Smooth muscle cell of the brain vasculature (primary cell): ENCODE measurements around the gene HSPA12B.
"Not testable (repeated sequence)": the region's sequence is repeated elsewhere in the genome, so short reads cannot be mapped to it uniquely, and the experiment has no call there.

Experiments used
- DNase-seq: peaks from one replicate; pipeline ENCODE4 v3.0.0-alpha.2; 2012; ENCODE audit warnings: low read depth, low spot score

The HSPA12B gene

GRCh38 chr20:3786126-3786484 lies 53.6 kb downstream of the HSPA12B start:
- no peak for DNase-seq

- no peak for DNase-seq
Measured at GRCh38 chr20:3786665-3787323, 54.3 kb downstream of the HSPA12B start, which contains the start of gene CENPB. TSS of gene CENPB (minus strand) at chr20:3786740. CDS start at chr20:3786483, 257 bp downstream.

- no peak for DNase-seq
Measured at GRCh38 chr20:3787324-3788014, 55.0 kb downstream of the HSPA12B start.

- no peak for DNase-seq
Measured at GRCh38 chr20:3788685-3789155, 56.2 kb downstream of the HSPA12B start.

GRCh38 chr20:3789201-3789600 lies 56.7 kb downstream of the HSPA12B start:
- DNase-seq = not testable (repeated sequence)

GRCh38 chr20:3794168-3794567 lies 61.7 kb downstream of the HSPA12B start:
- DNase-seq = not testable (repeated sequence)

- DNase-seq = no peak
Measured at GRCh38 chr20:3794701-3795420, 62.4 kb downstream of the HSPA12B start.

- DNase-seq = no peak
Measured at GRCh38 chr20:3795511-3796468, 63.3 kb downstream of the HSPA12B start, which contains the start of gene CDC25B. TSS of gene CDC25B (plus strand) at chr20:3796310. CDS start at chr20:3796532, 222 bp downstream.

- no peak for DNase-seq
Measured at GRCh38 chr20:3796477-3797225, 64.2 kb downstream of the HSPA12B start.

- no peak for DNase-seq
Measured at GRCh38 chr20:3797226-3797545, 64.7 kb downstream of the HSPA12B start.

- no peak for DNase-seq
Measured at GRCh38 chr20:3797592-3798372, 65.3 kb downstream of the HSPA12B start.

GRCh38 chr20:3798373-3798768 lies 65.9 kb downstream of the HSPA12B start:
- DNase-seq = no peak

- no peak for DNase-seq
Measured at GRCh38 chr20:3798908-3799248, 66.4 kb downstream of the HSPA12B start.

GRCh38 chr20:3800256-3800877 lies 67.9 kb downstream of the HSPA12B start:
- no peak for DNase-seq

GRCh38 chr20:3800878-3801260 lies 68.4 kb downstream of the HSPA12B start:
- DNase-seq = no peak

- DNase-seq = no peak
Measured at GRCh38 chr20:3801299-3801698, 68.8 kb downstream of the HSPA12B start.

- DNase-seq = no peak
Measured at GRCh38 chr20:3801846-3802245, 69.4 kb downstream of the HSPA12B start.
